Smooth muscle cell (in vitro differentiated cells): ENCODE data around the gene ABRAXAS1. TPM values are rescaled to one million over a fixed set of nuclear protein-coding genes. Genes with fewer than 3 reads are reported as not detected.

Experiments
- DNase-seq: peaks from one replicate; lab custom pipeline; 2025; ENCODE audit not compliant: unreplicated experiment; lab: John Stamatoyannopoulos, UW
- H2AFZ ChIP-seq: fragments of 200-600 bp; sonication (generic); 2 replicates; pipeline ENCODE4 v1.6.0; 2016; ENCODE audit warnings: antibody characterized with exemption, low read depth, mild to moderate bottlenecking
- H3F3A ChIP-seq: fragments of 200-600 bp; sonication (generic); 2 replicates; pipeline ENCODE4 v1.6.0; 2017; ENCODE audit warnings: antibody characterized with exemption, low read depth
- H3K27ac ChIP-seq: fragments of 200-600 bp; sonication (generic); 2 replicates; pipeline ENCODE4 v1.5.1; 2016; ENCODE audit warnings: low read depth, mild to moderate bottlenecking
- H3K27me3 ChIP-seq: fragments of 200-600 bp; sonication (generic); 2 replicates; pipeline ENCODE4 v1.6.1; 2016; ENCODE audit warnings: low read depth, mild to moderate bottlenecking
- H3K36me3 ChIP-seq: fragments of 200-600 bp; sonication (generic); 2 replicates; pipeline ENCODE4 v1.5.1; 2016; ENCODE audit warnings: low read depth
- H3K4me1 ChIP-seq: fragments of 200-600 bp; sonication (generic); 2 replicates; pipeline ENCODE4 v1.5.1; 2016; ENCODE audit warnings: low read depth
- H3K4me2 ChIP-seq: fragments of 200-600 bp; sonication (generic); 2 replicates; pipeline ENCODE4 v1.6.0; 2016; ENCODE audit warnings: mild to moderate bottlenecking
- H3K4me3 ChIP-seq: fragments of 200-600 bp; sonication (generic); 2 replicates; pipeline ENCODE4 v1.5.1; 2016; ENCODE audit warnings: mild to moderate bottlenecking
- H3K79me2 ChIP-seq: fragments of 200-600 bp; sonication (generic); 2 replicates; pipeline ENCODE4 v1.6.0; 2016; ENCODE audit warnings: low read depth, mild to moderate bottlenecking
- H3K9ac ChIP-seq: fragments of 200-600 bp; sonication (generic); 2 replicates; pipeline ENCODE4 v1.6.0; 2016; ENCODE audit warnings: low read depth
- H3K9me3 ChIP-seq: fragments of 200-600 bp; sonication (generic); replicated peaks from 2 replicates; pipeline ENCODE4 v1.5.1; 2016; ENCODE audit warnings: low read depth
- H4K20me1 ChIP-seq: fragments of 200-600 bp; sonication (generic); 2 replicates; pipeline ENCODE4 v1.6.0; 2016; ENCODE audit warnings: low read depth
- CTCF ChIP-seq: fragments of 200-600 bp; sonication (generic); IDR thresholded peaks from 2 replicates; pipeline ENCODE4 v1.5.1; 2017; ENCODE audit warnings: borderline replicate concordance, mild to moderate bottlenecking, antibody characterized with exemption; ENCODE audit not compliant: insufficient read depth, poor library complexity, severe bottlenecking
- WGBS: methylation state at CpG from one replicate; pipeline ENCODE4 v1.1.7; 2016; ENCODE audit warnings: low lambda C conversion rate; 5-methylcytosine and 5-hydroxymethylcytosine counted together
- polyA plus RNA-seq: library from polyadenylated mRNA; unstranded; fragments of >200 nt; fragmentation: Nextera tagmentation; extraction: Ambion mirVana; gene quantifications from 2 replicates; pipeline ENCODE4 v1.2.1, GENCODE V29; 2016
- total RNA-seq: library from RNA; depleted of rRNA; stranded (reverse); fragments of >200 nt; gene quantifications from 2 replicates; pipeline ENCODE4 v1.2.3, GENCODE V29; 2014

The ABRAXAS1 gene
- total and polyA plus RNA-seq, 2 experiments from 2014 or later: 2.5 to 10.1 TPM

GRCh38 chr4:83449009-83449408 lies 35.9 kb downstream of the ABRAXAS1 start:
- H3K4me3 ChIP-seq: no peak overlapping the region
- H3K36me3 ChIP-seq: no peaks in the 10 kb centered on the region
- no peaks in the 10 kb centered on the region for H3K27me3 ChIP-seq
- no peak for DNase-seq
- no peaks in the 10 kb centered on the region for H3K4me1 ChIP-seq
- no peak overlapping the region for H2AFZ ChIP-seq
- WGBS: 81% methylated on average over 2 of the region's 2 CpGs
- H3K9me3 ChIP-seq: no peaks in the 10 kb centered on the region
- no peak overlapping the region for H3K27ac ChIP-seq
- no peak overlapping the region for H3K4me2 ChIP-seq
- no peak for TF ChIP-seq CTCF
- H3K79me2 ChIP-seq: peaks cover 5% of the 10 kb centered on the region
- H4K20me1 ChIP-seq: no peaks in the 10 kb centered on the region
- H3K9ac ChIP-seq: no peak overlapping the region
- H3F3A ChIP-seq: no peaks in the 10 kb centered on the region

- H3F3A ChIP-seq: no peaks in the 10 kb centered on the region
- no peaks in the 10 kb centered on the region for H3K9me3 ChIP-seq
- 89% methylated on average over 3 of the region's 3 CpGs for WGBS
- H3K27me3 ChIP-seq: no peaks in the 10 kb centered on the region
- H3K79me2 ChIP-seq: no peaks in the 10 kb centered on the region
- no peak overlapping the region for H3K4me3 ChIP-seq
- H3K4me1 ChIP-seq: no peaks in the 10 kb centered on the region
- TF ChIP-seq CTCF: no peak
- no peak overlapping the region for H3K9ac ChIP-seq
- no peak overlapping the region for H2AFZ ChIP-seq
- no peak overlapping the region for H3K27ac ChIP-seq
- H4K20me1 ChIP-seq: no peaks in the 10 kb centered on the region
- no peak for DNase-seq
- H3K36me3 ChIP-seq: peaks cover 3% of the 10 kb centered on the region
- no peak overlapping the region for H3K4me2 ChIP-seq
These were observed 44.0 kb downstream of the ABRAXAS1 start for GRCh38 chr4:83440899-83441298.

- Histone ChIP-seq H3K79me2 (no peaks in the 10 kb centered on the region), H4K20me1 (no peaks in the 10 kb centered on the region), H3K27me3 (no peaks in the 10 kb centered on the region), H3K36me3 (peaks cover 3% of the 10 kb centered on the region), H3K27ac (no peak overlapping the region), H3K9me3 (no peaks in the 10 kb centered on the region), H3F3A (no peaks in the 10 kb centered on the region), H3K4me2 (no peak overlapping the region), H3K4me3 (no peak overlapping the region), H2AFZ (no peak overlapping the region), H3K4me1 (no peaks in the 10 kb centered on the region), H3K9ac (no peak overlapping the region)
- TF ChIP-seq CTCF: no peak
- whole genome bisulfite sequencing: 98% methylated on average over 1 of the region's 1 CpG
- no peak for DNase-seq
These were observed 44.6 kb downstream of the ABRAXAS1 start for GRCh38 chr4:83440148-83440814.

GRCh38 chr4:83438719-83439118 lies 46.2 kb downstream of the ABRAXAS1 start:
- DNase-seq: no peak
- H3K27me3 ChIP-seq: no peaks in the 10 kb centered on the region
- H3K79me2 ChIP-seq: no peaks in the 10 kb centered on the region
- no peak overlapping the region for H3K27ac ChIP-seq
- H3K4me2 ChIP-seq: no peak overlapping the region
- TF ChIP-seq CTCF: no peak
- H3F3A ChIP-seq: no peaks in the 10 kb centered on the region
- peaks cover 3% of the 10 kb centered on the region for H3K36me3 ChIP-seq
- H3K4me3 ChIP-seq: no peak overlapping the region
- H3K9ac ChIP-seq: no peak overlapping the region
- no peaks in the 10 kb centered on the region for H3K4me1 ChIP-seq
- no peaks in the 10 kb centered on the region for H3K9me3 ChIP-seq
- H4K20me1 ChIP-seq: no peaks in the 10 kb centered on the region
- H2AFZ ChIP-seq: no peak overlapping the region
